ENCODE measurements around the gene CEP72.
"Not testable (repeated sequence)": the region's sequence is repeated elsewhere in the genome, so short reads cannot be mapped to it uniquely, and the experiment has no call there.

CEP72 gene

GRCh38 chr5:669842-670395, 57.8 kb downstream of the CEP72 start:
- DNase-seq (ENCODE audit: low read depth in 4 of 4, low spot score in 1 of 4), result no peak

- no peak for DNase-seq (ENCODE audit: low read depth in 4 of 4, low spot score in 1 of 4)
These were observed 58.5 kb downstream of the CEP72 start for GRCh38 chr5:670396-671270.

DNA sequence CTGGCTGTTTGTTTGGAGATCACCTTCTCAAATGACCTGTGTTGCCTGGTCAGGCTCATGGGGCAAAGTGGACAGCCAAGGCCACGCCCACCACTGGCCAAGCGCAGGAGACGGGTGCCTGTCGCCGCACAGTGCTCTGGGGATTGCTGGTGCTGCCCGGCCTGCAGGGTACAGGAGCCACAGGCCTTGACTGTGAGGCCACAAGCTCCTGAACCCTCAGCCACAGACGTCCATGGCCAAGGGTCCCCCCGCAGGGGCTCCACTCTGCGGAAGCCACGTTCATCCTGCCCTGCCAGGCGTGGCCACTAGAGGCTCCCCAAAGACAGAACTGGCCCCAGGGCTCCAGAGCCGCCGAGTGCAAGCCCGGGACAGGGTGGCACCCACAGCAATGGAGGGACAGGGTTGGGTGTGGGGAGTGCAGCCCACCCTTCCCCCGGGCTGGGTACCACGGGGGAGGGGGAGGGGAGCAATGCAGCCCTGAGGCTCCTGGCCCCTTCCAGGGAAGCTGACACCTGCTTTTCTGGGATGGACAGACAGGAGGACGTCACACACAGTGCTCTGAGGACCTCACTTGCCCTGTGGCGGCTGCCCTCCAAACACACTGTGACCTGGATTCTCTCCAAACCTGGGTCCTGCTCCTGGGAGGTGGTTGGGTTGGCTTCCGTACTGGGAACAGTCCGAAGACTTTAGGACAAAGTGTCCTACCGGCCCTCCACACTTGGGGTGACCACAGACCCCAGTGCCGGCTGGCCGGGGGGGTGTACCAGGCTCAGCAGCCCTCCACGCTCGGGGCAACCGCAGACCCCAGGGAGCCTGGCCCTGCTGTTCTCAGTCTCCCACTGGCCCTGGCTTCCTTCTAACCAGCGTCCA, 59.6 kb downstream of the CEP72 start:
- peak in 3 of 4 experiments; percentile 31 to 48 (median 43) for DNase-seq (ENCODE audit: low read depth in 4 of 4, low spot score in 1 of 4)

GRCh38 chr5:672329-673160, 60.4 kb downstream of the CEP72 start:
- peak in 1 of 4 experiments; percentile 33 for DNase-seq (ENCODE audit: low read depth in 4 of 4, low spot score in 1 of 4)

- no peak for DNase-seq (ENCODE audit: low read depth in 4 of 4, low spot score in 1 of 4)
These were observed 61.2 kb downstream of the CEP72 start for GRCh38 chr5:673161-673830.

- DNase-seq (ENCODE audit: low read depth in 4 of 4, low spot score in 1 of 4), result no peak
These were observed 61.9 kb downstream of the CEP72 start for GRCh38 chr5:673831-674629.

DNA sequence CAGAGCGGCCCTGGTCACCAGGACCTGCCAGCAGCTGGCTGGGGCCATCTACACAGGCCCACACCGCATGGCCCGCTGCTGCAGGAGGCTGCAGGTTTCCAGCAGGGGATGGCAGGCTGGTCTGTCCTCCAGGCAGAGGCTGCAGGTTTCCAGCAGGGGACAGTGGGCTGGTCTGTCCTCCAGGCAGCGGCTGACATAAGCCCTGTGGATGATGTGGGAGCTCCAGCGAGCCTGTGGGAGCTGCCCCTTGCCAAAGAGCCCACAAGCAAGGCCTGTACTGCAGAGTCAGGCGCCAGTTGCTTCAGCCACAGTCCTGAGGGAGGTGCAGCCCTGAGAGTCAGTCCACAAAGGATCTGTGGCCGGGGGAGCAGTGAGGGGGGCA, 62.5 kb downstream of the CEP72 start:
- no peak for DNase-seq (ENCODE audit: low read depth in 4 of 4, low spot score in 1 of 4)

DNA sequence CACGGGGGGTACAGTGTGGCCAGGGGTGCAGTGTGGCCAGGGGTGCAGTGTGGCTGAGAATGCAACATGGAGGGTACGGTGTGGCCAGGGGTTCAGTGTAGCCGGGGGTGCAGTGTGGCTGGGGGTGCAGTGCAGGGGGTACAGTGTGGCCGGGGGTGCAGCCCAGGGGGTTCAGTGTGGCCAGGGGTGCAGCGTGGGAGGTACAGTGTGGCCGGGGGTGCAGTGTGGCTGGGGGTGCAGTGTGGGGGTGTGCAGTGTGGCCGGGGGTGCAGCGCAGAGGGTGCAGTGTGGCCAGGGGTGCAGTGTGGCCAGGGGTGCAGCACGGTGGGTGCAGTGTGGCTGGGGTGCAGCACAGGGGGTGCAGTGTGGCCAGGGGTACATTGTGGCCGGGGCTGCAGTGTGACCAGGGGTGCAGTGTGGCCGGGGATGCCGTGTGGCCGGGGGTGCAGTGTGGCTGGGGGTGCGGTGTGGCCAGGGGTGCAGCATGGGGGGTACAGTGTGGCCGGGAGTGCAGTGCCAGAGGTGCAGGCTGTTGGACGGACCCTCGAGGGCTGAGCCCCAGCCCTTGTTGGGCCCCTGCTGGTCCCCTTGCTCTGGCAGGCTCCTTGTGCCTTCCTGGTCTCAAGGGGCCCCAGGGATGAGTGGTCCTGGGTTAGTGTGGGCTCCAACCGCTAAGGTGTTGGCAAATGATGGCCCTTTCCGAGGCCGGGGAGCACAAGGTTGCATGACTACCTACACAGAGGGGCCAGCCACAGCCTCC, 63.2 kb downstream of the CEP72 start:
- no peak for DNase-seq (ENCODE audit: low read depth in 4 of 4, low spot score in 1 of 4)

GRCh38 chr5:675871-676698, 63.9 kb downstream of the CEP72 start:
- DNase-seq (ENCODE audit: low read depth in 4 of 4, low spot score in 1 of 4), result no peak

- DNase-seq (ENCODE audit: low read depth in 4 of 4, low spot score in 1 of 4), result no peak
These were observed 64.5 kb downstream of the CEP72 start for GRCh38 chr5:676699-677076.

GRCh38 chr5:677131-678101, 65.3 kb downstream of the CEP72 start:
- DNase-seq (ENCODE audit: low read depth in 4 of 4, low spot score in 1 of 4), result no peak

- DNase-seq (ENCODE audit: low read depth in 4 of 4, low spot score in 1 of 4), result not testable (repeated sequence)
These were observed 66.4 kb downstream of the CEP72 start for GRCh38 chr5:678521-678920.

DNA sequence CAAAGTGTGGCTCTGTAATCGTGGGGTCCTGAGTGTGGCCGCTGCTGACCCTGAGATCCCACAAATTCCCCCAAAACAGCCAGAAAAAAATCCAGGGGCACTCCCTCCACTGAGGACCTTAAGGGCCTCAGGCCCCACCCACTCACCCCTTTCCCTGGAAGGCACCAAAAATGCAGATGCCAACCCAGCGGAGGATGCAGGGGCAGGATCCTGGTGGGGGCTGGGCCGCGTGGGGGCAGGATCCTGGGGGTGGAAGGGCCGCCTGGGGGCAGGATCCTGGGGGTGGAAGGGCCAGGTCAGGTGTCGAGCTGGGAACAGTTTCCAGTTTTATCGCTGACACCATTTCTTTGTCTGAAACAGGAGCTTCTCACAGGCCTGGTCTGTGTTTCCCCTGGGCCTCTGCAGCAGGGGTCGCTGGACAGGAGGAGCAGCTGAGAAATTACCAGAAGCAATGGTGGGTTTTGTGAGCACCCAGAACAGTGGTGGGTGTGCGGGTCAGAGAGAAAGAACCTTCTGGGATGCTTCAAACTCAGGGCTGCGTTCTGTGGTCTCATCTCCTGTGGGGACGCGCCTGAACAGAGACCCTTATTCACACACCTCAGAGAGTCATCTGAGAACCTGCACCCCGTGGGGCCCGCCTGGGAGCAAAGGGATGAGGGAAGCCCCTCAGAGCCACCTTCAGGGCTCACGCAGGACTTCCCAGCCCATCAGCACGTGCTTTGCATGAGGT, 67.2 kb downstream of the CEP72 start:
- DNase-seq (ENCODE audit: low read depth in 4 of 4, low spot score in 1 of 4), result not testable (repeated sequence)

DNA sequence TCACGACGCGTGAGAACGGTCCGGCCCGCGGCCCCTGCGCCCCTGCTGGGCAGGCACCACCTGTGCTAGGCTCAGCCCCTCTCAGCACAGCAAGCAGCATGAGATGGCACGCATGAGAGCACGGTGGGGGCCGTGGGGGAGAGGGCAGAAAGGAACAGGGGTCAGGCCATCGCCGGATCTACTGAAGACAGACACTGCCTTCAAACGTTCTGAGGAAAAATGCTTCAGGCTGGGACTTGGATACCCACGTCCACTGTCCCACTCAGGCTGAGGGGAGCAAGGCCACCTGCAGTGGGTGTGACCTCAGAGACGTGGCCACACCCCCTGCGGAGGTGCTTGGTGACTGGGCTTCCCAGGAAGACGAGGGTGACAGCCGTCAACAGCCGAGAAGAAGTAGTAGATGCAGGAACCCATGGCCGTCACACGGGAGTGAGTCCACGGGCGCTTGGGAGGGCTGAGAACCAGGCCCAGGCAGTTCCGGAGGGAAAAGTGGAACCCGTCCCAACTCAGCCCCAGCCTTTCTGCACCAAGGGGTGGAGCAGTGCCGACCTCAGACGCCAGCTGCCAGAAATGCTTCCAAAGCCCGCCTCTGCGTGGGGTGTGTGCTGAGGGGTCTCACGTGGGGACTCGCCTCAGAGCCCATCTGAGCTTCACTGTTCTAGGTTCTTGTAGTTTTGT, 68.1 kb downstream of the CEP72 start:
- DNase-seq (ENCODE audit: low read depth in 4 of 4, low spot score in 1 of 4), result not testable (repeated sequence)

DNA sequence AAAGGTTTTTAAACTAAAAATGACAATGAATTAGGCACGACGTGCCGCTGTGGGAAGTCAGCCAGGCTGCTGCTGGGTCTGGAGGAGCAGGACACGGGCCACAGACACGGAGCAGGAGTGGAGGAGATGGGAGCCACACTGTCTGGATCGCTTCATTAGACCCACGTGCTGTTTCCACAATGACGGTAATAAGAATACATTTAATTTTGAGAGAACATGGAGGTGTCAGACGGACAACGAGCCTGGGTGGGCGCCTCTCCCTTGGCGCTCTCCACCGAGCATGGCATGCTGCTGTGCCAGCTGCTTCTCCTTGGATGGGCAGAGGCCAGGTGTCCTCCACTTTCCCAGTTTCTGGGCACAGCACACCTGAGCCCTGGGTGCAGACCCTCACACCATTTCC, 68.7 kb downstream of the CEP72 start:
- DNase-seq (ENCODE audit: low read depth in 4 of 4, low spot score in 1 of 4), result not testable (repeated sequence)

All from stimulated activated CD4-positive, alpha-beta T cell treated with anti-CD3 and anti-CD28 coated beads, Interleukin-1b, Interleukin-23, amount 100 ng/mL, for 24 hours (primary cell).